22Rv1 (cell line): ENCODE data around the gene NEDD4L.

Source experiments
- ZFX ChIP-seq: fragments of 450-650 bp; IDR thresholded peaks from 2 replicates; pipeline ENCODE4 v1.6.1; 2017; ENCODE audit warnings: antibody characterized with exemption, borderline replicate concordance
- TF ChIP-seq, protein P1 (sequence below): fragments of 450-650 bp; IDR thresholded peaks from 2 replicates; pipeline ENCODE4 v1.5.1; 2017; ENCODE audit warnings: mild to moderate bottlenecking

DNA sequence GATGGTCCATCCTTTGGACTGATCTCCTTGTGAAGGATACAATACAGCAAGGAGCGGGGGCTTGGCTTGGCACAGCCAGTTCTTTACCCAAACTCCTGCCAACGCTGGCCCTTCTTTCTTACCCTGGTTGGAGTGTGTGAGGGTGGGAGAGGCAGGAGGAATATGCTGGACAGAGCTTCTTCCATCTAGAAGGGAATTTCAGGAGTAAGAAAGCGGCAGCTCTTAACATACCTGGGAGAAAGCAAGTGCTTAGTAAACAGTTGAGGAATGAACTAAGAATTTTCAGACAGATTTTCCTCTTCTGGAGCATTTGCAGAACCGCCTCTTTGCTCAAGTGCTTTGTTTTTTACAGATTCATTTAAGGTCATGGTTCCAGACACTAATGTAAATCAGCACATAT lies 72.8 kb downstream of the NEDD4L start:
- TF ChIP-seq, protein P1, sequence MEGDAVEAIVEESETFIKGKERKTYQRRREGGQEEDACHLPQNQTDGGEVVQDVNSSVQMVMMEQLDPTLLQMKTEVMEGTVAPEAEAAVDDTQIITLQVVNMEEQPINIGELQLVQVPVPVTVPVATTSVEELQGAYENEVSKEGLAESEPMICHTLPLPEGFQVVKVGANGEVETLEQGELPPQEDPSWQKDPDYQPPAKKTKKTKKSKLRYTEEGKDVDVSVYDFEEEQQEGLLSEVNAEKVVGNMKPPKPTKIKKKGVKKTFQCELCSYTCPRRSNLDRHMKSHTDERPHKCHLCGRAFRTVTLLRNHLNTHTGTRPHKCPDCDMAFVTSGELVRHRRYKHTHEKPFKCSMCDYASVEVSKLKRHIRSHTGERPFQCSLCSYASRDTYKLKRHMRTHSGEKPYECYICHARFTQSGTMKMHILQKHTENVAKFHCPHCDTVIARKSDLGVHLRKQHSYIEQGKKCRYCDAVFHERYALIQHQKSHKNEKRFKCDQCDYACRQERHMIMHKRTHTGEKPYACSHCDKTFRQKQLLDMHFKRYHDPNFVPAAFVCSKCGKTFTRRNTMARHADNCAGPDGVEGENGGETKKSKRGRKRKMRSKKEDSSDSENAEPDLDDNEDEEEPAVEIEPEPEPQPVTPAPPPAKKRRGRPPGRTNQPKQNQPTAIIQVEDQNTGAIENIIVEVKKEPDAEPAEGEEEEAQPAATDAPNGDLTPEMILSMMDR: no peak
- no peak for TF ChIP-seq ZFX
